MM.1S (cell line): Measurements from ENCODE around the gene ZNF384.

Experiments used
- CTCF ChIP-seq: fragments of 300-600 bp; sonication (generic); IDR thresholded peaks from 2 replicates; pipeline ENCODE4 v1.5.1; 2016; ENCODE audit warnings: antibody characterized with exemption, low read length, mixed read lengths
- EZH2 ChIP-seq: fragments of 300-600 bp; sonication (generic); optimal IDR thresholded peaks from 2 replicates; pipeline ENCODE3; 2017; ENCODE audit warnings: low read depth, mild to moderate bottlenecking, antibody characterized with exemption, low read length, mixed read lengths
- EZH2phosphoT487 ChIP-seq: fragments of 300-600 bp; sonication (generic); IDR thresholded peaks from 2 replicates; pipeline ENCODE4 v1.6.1; 2018; ENCODE audit warnings: antibody characterized with exemption, low read length

- TF ChIP-seq CTCF (no peak), EZH2phosphoT487 (no peak), EZH2 (no peak)
Measured at GRCh38 chr12:6653987-6654386, 35.2 kb downstream of the ZNF384 start.
